HL-60 (cell line): ENCODE results near the gene ZNF423.

Experiments
- GABPA ChIP-seq: IDR thresholded peaks from 2 replicates; pipeline ENCODE4 v1.6.1; 2012; ENCODE audit warnings: low read depth
- TF ChIP-seq, protein P1 (sequence below): IDR thresholded peaks from one replicate; pipeline ENCODE4 v1.5.1; 2011; ENCODE audit warnings: low read length, control low read depth, inconsistent platforms; ENCODE audit not compliant: insufficient read depth

DNA sequence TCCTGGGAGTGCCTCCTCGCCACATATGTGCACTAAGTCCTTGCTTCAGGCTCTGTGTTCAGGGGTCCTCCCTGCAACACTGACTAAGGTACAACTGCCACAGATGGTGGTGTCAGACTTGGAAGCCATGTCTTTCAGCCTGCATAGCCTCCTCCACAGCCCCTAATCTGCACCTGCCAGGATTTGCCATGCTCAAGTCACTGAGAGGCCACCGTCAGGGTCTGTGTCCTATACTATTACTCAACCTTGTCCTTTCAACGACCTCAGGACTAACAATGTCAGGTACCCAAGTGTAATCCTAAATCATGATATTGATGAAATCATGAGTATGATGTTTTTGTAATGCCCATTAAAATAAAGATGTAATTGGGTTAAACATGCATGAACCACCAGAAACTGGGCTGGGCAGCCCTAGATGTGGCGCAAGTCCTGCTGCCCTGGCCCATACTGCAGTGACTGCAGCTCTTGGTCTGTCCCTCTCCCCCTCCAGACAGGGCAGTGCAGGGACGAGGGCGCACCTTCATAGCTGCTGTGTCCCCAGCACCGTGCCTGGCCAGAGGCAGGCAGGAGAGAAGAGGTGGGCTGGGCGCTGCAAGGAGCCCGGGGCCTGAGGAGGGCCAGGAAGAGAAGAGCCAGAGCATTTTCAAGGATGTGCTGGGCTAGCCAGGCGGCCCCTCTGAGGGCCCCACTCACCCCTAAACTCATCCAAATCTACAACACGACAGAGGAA is 198.0 kb downstream of the ZNF423 start:
- no peak for TF ChIP-seq GABPA
- TF ChIP-seq, protein P1, sequence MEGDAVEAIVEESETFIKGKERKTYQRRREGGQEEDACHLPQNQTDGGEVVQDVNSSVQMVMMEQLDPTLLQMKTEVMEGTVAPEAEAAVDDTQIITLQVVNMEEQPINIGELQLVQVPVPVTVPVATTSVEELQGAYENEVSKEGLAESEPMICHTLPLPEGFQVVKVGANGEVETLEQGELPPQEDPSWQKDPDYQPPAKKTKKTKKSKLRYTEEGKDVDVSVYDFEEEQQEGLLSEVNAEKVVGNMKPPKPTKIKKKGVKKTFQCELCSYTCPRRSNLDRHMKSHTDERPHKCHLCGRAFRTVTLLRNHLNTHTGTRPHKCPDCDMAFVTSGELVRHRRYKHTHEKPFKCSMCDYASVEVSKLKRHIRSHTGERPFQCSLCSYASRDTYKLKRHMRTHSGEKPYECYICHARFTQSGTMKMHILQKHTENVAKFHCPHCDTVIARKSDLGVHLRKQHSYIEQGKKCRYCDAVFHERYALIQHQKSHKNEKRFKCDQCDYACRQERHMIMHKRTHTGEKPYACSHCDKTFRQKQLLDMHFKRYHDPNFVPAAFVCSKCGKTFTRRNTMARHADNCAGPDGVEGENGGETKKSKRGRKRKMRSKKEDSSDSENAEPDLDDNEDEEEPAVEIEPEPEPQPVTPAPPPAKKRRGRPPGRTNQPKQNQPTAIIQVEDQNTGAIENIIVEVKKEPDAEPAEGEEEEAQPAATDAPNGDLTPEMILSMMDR = no peak
